CD4-positive, alpha-beta T cell treated with Interferon alpha-2 for 1 hour (primary cell): Measurements from ENCODE around the gene TBC1D17.
A peak's percentile ranks its signal among the peaks of the same experiment; 100 is the strongest.

ENCODE experiments used
- DNase-seq, 2 donors: peaks; one replicate each; pipeline ENCODE4 v3.0.0-alpha.2; 2020 to 2022

Gene TBC1D17

GRCh38 chr19:49895566-49896297 lies 18.2 kb downstream of the TBC1D17 start:
- DNase-seq: no peak

GRCh38 chr19:49896863-49897621 lies 19.5 kb downstream of the TBC1D17 start, which contains the start of gene IL4I1:
Gene IL4I1 (minus strand): TSS chr19:49896887. CDS start chr19:49896160, 727 bp downstream.
- DNase-seq: peak; percentile 85 to 90

- peak in 1 of 2 donors; percentile 29 for DNase-seq
Observed at GRCh38 chr19:49904136-49904535, 26.6 kb downstream of the TBC1D17 start.

GRCh38 chr19:49906879-49907564 lies 29.5 kb downstream of the TBC1D17 start:
- no peak for DNase-seq

- peak in 1 of 2 donors; percentile 12 for DNase-seq
Observed at GRCh38 chr19:49907745-49908446, 30.4 kb downstream of the TBC1D17 start.

GRCh38 chr19:49908480-49909420 lies 31.2 kb downstream of the TBC1D17 start:
- DNase-seq: no peak

GRCh38 chr19:49910179-49910578 lies 32.7 kb downstream of the TBC1D17 start:
- DNase-seq: no peak

GRCh38 chr19:49911381-49912145 lies 34.1 kb downstream of the TBC1D17 start:
- DNase-seq: peak; percentile 48 to 66

- DNase-seq: no peak
Observed at GRCh38 chr19:49912965-49913685, 35.6 kb downstream of the TBC1D17 start.

- no peak for DNase-seq
Observed at GRCh38 chr19:49913720-49914119, 36.2 kb downstream of the TBC1D17 start.

GRCh38 chr19:49915271-49915670 lies 37.8 kb downstream of the TBC1D17 start:
- DNase-seq: no peak

GRCh38 chr19:49916839-49917733 lies 39.6 kb downstream of the TBC1D17 start:
- DNase-seq: no peak

- DNase-seq: no peak
Observed at GRCh38 chr19:49918089-49918488, 40.6 kb downstream of the TBC1D17 start.

- DNase-seq: no peak
Observed at GRCh38 chr19:49920624-49921363, 43.3 kb downstream of the TBC1D17 start.

GRCh38 chr19:49921871-49922795 lies 44.6 kb downstream of the TBC1D17 start:
- DNase-seq: no peak

- DNase-seq: no peak
Observed at GRCh38 chr19:49923055-49924003, 45.8 kb downstream of the TBC1D17 start.
